H9 (cell line): ENCODE data around the gene OR2T6. TPM values are rescaled to one million over a fixed set of nuclear protein-coding genes. Genes with fewer than 3 reads are reported as not detected.

Experiments
- DNase-seq: peaks from one replicate; pipeline ENCODE4 v3.0.0-alpha.2; 2017
- H2AFZ ChIP-seq: one replicate; pipeline ENCODE4 v1.6.1; 2013; ENCODE audit warnings: mild to moderate bottlenecking, low read length, control low read depth, moderate library complexity
- H2AK5ac ChIP-seq: 2 replicates; pipeline ENCODE4 v1.6.1; 2013; ENCODE audit warnings: low read length, control low read depth, mixed read lengths; ENCODE audit not compliant: insufficient read length
- H2BK120ac ChIP-seq: one replicate; pipeline ENCODE4 v1.6.1; 2013; ENCODE audit warnings: low read depth, mild to moderate bottlenecking, low read length, control low read depth, inconsistent platforms; ENCODE audit not compliant: poor library complexity, severe bottlenecking
- H2BK12ac ChIP-seq: 2 replicates; pipeline ENCODE4 v1.6.1; 2013; ENCODE audit warnings: low read length, control low read depth, mixed read lengths, low read depth; ENCODE audit not compliant: insufficient read length
- H2BK15ac ChIP-seq: 2 replicates; pipeline ENCODE4 v1.6.1; 2013; ENCODE audit warnings: low read depth, low read length, control low read depth
- H2BK20ac ChIP-seq: one replicate; pipeline ENCODE4 v1.6.1; 2013; ENCODE audit warnings: low read depth, mild to moderate bottlenecking, low read length, control low read depth, inconsistent platforms; ENCODE audit not compliant: poor library complexity, severe bottlenecking
- H2BK5ac ChIP-seq: 2 replicates; pipeline ENCODE4 v1.6.1; 2013; ENCODE audit warnings: low read length, control low read depth, mixed read lengths; ENCODE audit not compliant: insufficient read length
- H3K14ac ChIP-seq: 2 replicates; pipeline ENCODE4 v1.6.1; 2013; ENCODE audit warnings: low read length, control low read depth; ENCODE audit not compliant: insufficient read depth
- H3K18ac ChIP-seq: 2 replicates; pipeline ENCODE4 v1.6.1; 2013; ENCODE audit warnings: low read depth, mild to moderate bottlenecking, mixed read lengths, low read length, control low read depth; ENCODE audit not compliant: insufficient read length
- H3K23ac ChIP-seq: 2 replicates; pipeline ENCODE4 v1.6.1; 2013; ENCODE audit warnings: low read length, control low read depth, mixed read lengths, low read depth; ENCODE audit not compliant: insufficient read length
- H3K23me2 ChIP-seq: 2 replicates; pipeline ENCODE4 v1.6.1; 2013; ENCODE audit warnings: low read depth, mild to moderate bottlenecking, mixed read lengths, low read length, control low read depth; ENCODE audit not compliant: insufficient read length, poor library complexity, severe bottlenecking
- H3K27ac ChIP-seq: 2 replicates; pipeline ENCODE4 v1.5.1; 2013; ENCODE audit warnings: low read length, control low read depth, mixed read lengths, low read depth; ENCODE audit not compliant: insufficient read length
- H3K27me3 ChIP-seq: 2 replicates; pipeline ENCODE4 v1.6.1; 2013; ENCODE audit warnings: low read length, control low read depth, inconsistent platforms; ENCODE audit not compliant: insufficient read depth
- H3K4ac ChIP-seq: 2 replicates; pipeline ENCODE4 v1.6.1; 2013; ENCODE audit warnings: low read depth, mild to moderate bottlenecking, control low read depth, inconsistent platforms, low read length, moderate library complexity
- H3K4me1 ChIP-seq: 2 replicates; pipeline ENCODE4 v1.6.1; 2013; ENCODE audit warnings: low read length, control low read depth, inconsistent platforms; ENCODE audit not compliant: insufficient read depth
- H3K4me2 ChIP-seq: 2 replicates; pipeline ENCODE4 v1.6.1; 2013; ENCODE audit warnings: low read length, control low read depth, mixed read lengths; ENCODE audit not compliant: insufficient read length, insufficient read depth
- H3K56ac ChIP-seq: 2 replicates; pipeline ENCODE4 v1.6.1; 2013; ENCODE audit warnings: low read depth, mild to moderate bottlenecking, mixed read lengths, low read length, control low read depth; ENCODE audit not compliant: insufficient read length
- H3K79me1 ChIP-seq: 2 replicates; pipeline ENCODE4 v1.6.1; 2013; ENCODE audit warnings: low read depth, mild to moderate bottlenecking, moderate library complexity, low read length, control low read depth, inconsistent platforms; ENCODE audit not compliant: insufficient read depth, poor library complexity, severe bottlenecking
- H3K79me2 ChIP-seq: 2 replicates; pipeline ENCODE4 v1.6.1; 2013; ENCODE audit warnings: low read length, control low read depth, inconsistent platforms; ENCODE audit not compliant: insufficient read depth
- H3K9ac ChIP-seq: 2 replicates; pipeline ENCODE4 v1.6.1; 2013; ENCODE audit warnings: low read length, control low read depth, mixed read lengths; ENCODE audit not compliant: insufficient read length; ENCODE audit errors: extremely low read depth
- H3K9me3 ChIP-seq: one replicate; pipeline ENCODE4 v1.6.1; 2013; ENCODE audit warnings: low read depth, low read length, inconsistent platforms; ENCODE audit not compliant: control insufficient read depth
- H3T11ph ChIP-seq: one replicate; pipeline ENCODE4 v1.6.1; 2013; ENCODE audit warnings: mild to moderate bottlenecking, low read length, control low read depth, inconsistent platforms
- H4K20me1 ChIP-seq: one replicate; pipeline ENCODE4 v1.6.1; 2013; ENCODE audit not compliant: control insufficient read depth, insufficient read length, insufficient read depth
- H4K5ac ChIP-seq: 2 replicates; pipeline ENCODE4 v1.6.1; 2013; ENCODE audit warnings: low read depth, mild to moderate bottlenecking, mixed read lengths, low read length, control low read depth; ENCODE audit not compliant: insufficient read length
- H4K8ac ChIP-seq: replicated peaks from 2 replicates; pipeline ENCODE4 v1.6.1; 2013; ENCODE audit warnings: low read length, control low read depth, mixed read lengths, low read depth; ENCODE audit not compliant: insufficient read length
- H4K91ac ChIP-seq: 2 replicates; pipeline ENCODE4 v1.6.1; 2013; ENCODE audit warnings: low read depth, mild to moderate bottlenecking, moderate library complexity, mixed read lengths, low read length, control low read depth; ENCODE audit not compliant: insufficient read length
- H3K27ac Mint-ChIP-seq, 3 experiments: 2 replicates in 2 of 3; 3 replicates in 1 of 3; pipeline ENCODE4 v1.8.0; 2020 to 2021; ENCODE audit warnings: mixed read lengths in 3 of 3, mild to moderate bottlenecking in 1 of 3, moderate library complexity in 1 of 3
- H3K27me3 Mint-ChIP-seq: 2 replicates; pipeline ENCODE4 v1.8.0; 2021; ENCODE audit warnings: low read depth, mild to moderate bottlenecking, moderate library complexity, mixed read lengths
- H3K36me3 Mint-ChIP-seq, 3 experiments: 2 replicates in 2 of 3; 3 replicates in 1 of 3; pipeline ENCODE4 v1.8.0; 2020 to 2021; ENCODE audit warnings: low read depth in 3 of 3, mixed read lengths in 3 of 3; ENCODE audit not compliant: insufficient read depth in 1 of 3
- H3K4me1 Mint-ChIP-seq, 2 experiments: 2 replicates each; pipeline ENCODE4 v1.8.0; 2020; ENCODE audit warnings: mixed read lengths in 2 of 2
- H3K4me3 Mint-ChIP-seq, 2 experiments: 2 replicates in 1 of 2; 3 replicates in 1 of 2; pipeline ENCODE4 v1.8.0; 2020 to 2021; ENCODE audit warnings: mild to moderate bottlenecking in 2 of 2, mixed read lengths in 2 of 2, moderate library complexity in 1 of 2
- H3K9me3 Mint-ChIP-seq, 2 experiments: 2 replicates in 1 of 2; 3 replicates in 1 of 2; pipeline ENCODE4 v1.8.0; 2020; ENCODE audit warnings: mild to moderate bottlenecking in 2 of 2, mixed read lengths in 2 of 2, moderate library complexity in 1 of 2
- CTCF ChIP-seq: fragments of 200-600 bp; sonication (generic); conservative IDR thresholded peaks from 3 replicates; pipeline ENCODE4 v1.8.0; 2021; ENCODE audit warnings: antibody characterized with exemption, mild to moderate bottlenecking
- total RNA-seq: library from RNA; stranded (reverse); gene quantifications from 2 replicates; pipeline ENCODE4 v1.2.1, GENCODE V29; 2021

OR2T6 gene
- total RNA-seq, 1 experiment from 2014 or later, result not detected

GRCh38 chr1:248366609-248367008 lies 8.9 kb upstream of the OR2T6 start:
- TF ChIP-seq CTCF, result no peak
- Histone ChIP-seq H3K18ac (no peak overlapping the region), H3K27ac (no peak overlapping the region), H3K56ac (no peak overlapping the region), H2BK12ac (no peak overlapping the region), H3K4me2 (no peak overlapping the region), H4K91ac (no peak overlapping the region), H4K5ac (no peak overlapping the region), H3K23ac (no peak overlapping the region), H3K14ac (no peak overlapping the region), H3T11ph (no peak overlapping the region), H3K79me1 (no peaks in the 10 kb centered on the region), H3K9me3 (peaks cover 73% of the 10 kb centered on the region), H2AK5ac (no peak overlapping the region), H2BK20ac (no peak overlapping the region), H2BK120ac (no peak overlapping the region), H3K4ac (no peak overlapping the region), H4K8ac (no peak overlapping the region), H2BK15ac (no peak overlapping the region), H3K27me3 (no peaks in the 10 kb centered on the region), H4K20me1 (no peaks in the 10 kb centered on the region), H3K4me1 (no peaks in the 10 kb centered on the region), H2BK5ac (no peak overlapping the region), H2AFZ (no peak overlapping the region), H3K23me2 (no peaks in the 10 kb centered on the region), H3K9ac (no peak overlapping the region), H3K79me2 (no peaks in the 10 kb centered on the region)
- H3K4me1 Mint-ChIP-seq, result no peaks in the 10 kb centered on the region
- H3K4me3 Mint-ChIP-seq, result no peak overlapping the region
- no peaks in the 10 kb centered on the region; the same call in 1 of the 2 replicates for H3K27me3 Mint-ChIP-seq
- DNase-seq, result no peak
- H3K27ac Mint-ChIP-seq, result no peak overlapping the region
- peaks cover 0 to 29% (median 11%) of the 10 kb centered on the region in 3 experiments; a peak in 6 of 7 replicates for H3K36me3 Mint-ChIP-seq
- H3K9me3 Mint-ChIP-seq, result peaks cover 85 to 95% of the 10 kb centered on the region in 2 experiments
